Stimulated activated naive CD8-positive, alpha-beta T cell treated with anti-CD3 and anti-CD28 coated beads, Interleukin-15, Interleukin-2, amounts not matched to agents 100 ng/mL and 50 ng/mL, for 24 hours (primary cell): Measurements from ENCODE around the gene MYO9A.
"Not testable (repeated sequence)": the region's sequence is repeated elsewhere in the genome, so short reads cannot be mapped to it uniquely, and the experiment has no call there.

ENCODE experiments used
- H3K27ac Mint-ChIP-seq: one replicate; pipeline ENCODE4 v1.8.0; 2021; ENCODE audit warnings: mild to moderate bottlenecking, mixed read lengths
- H3K27me3 Mint-ChIP-seq: one replicate; pipeline ENCODE4 v1.8.0; 2021; ENCODE audit warnings: mixed read lengths
- H3K36me3 Mint-ChIP-seq: one replicate; pipeline ENCODE4 v1.8.0; 2021; ENCODE audit warnings: low read depth, mixed read lengths
- H3K4me1 Mint-ChIP-seq: one replicate; pipeline ENCODE4 v1.8.0; 2021; ENCODE audit warnings: low read depth, mixed read lengths
- H3K4me3 Mint-ChIP-seq: one replicate; pipeline ENCODE4 v1.8.0; 2021; ENCODE audit warnings: mild to moderate bottlenecking, mixed read lengths
- H3K9me3 Mint-ChIP-seq: one replicate; pipeline ENCODE4 v1.8.0; 2021; ENCODE audit warnings: mixed read lengths

Gene MYO9A

GRCh38 chr15:72082176-72082575, 35.8 kb downstream of the MYO9A start:
- Mint-ChIP-seq H3K4me1 (peaks cover 11% of the 10 kb centered on the region), H3K27me3 (no peaks in the 10 kb centered on the region), H3K9me3 (peaks cover 20% of the 10 kb centered on the region), H3K4me3 (no peak overlapping the region), H3K27ac (no peak overlapping the region), H3K36me3 (peaks cover 16% of the 10 kb centered on the region)

- Mint-ChIP-seq H3K36me3 (peaks cover 10% of the 10 kb centered on the region), H3K9me3 (peaks cover 14% of the 10 kb centered on the region), H3K27me3 (no peaks in the 10 kb centered on the region), H3K4me3 (no peak overlapping the region), H3K27ac (no peak overlapping the region), H3K4me1 (peaks cover 11% of the 10 kb centered on the region)
Observed at GRCh38 chr15:72078887-72079286, 39.1 kb downstream of the MYO9A start.

GRCh38 chr15:72077950-72078349, 40.0 kb downstream of the MYO9A start:
- Mint-ChIP-seq H3K27me3 (no peaks in the 10 kb centered on the region), H3K36me3 (peaks cover 4% of the 10 kb centered on the region), H3K4me1 (peaks cover 11% of the 10 kb centered on the region), H3K27ac (no peak overlapping the region), H3K4me3 (no peak overlapping the region), H3K9me3 (peaks cover 4% of the 10 kb centered on the region)

- H3K4me3 Mint-ChIP-seq: no peak overlapping the region
- H3K27ac Mint-ChIP-seq: no peak overlapping the region
- H3K9me3 Mint-ChIP-seq: no peaks in the 10 kb centered on the region
- H3K36me3 Mint-ChIP-seq: peaks cover 4% of the 10 kb centered on the region
- H3K4me1 Mint-ChIP-seq: peaks cover 18% of the 10 kb centered on the region
- no peaks in the 10 kb centered on the region for H3K27me3 Mint-ChIP-seq
Observed at GRCh38 chr15:72074335-72075060, 43.5 kb downstream of the MYO9A start.

GRCh38 chr15:72071448-72071825, 46.5 kb downstream of the MYO9A start:
- H3K9me3 Mint-ChIP-seq, H3K4me1 Mint-ChIP-seq, H3K4me3 Mint-ChIP-seq, H3K36me3 Mint-ChIP-seq, H3K27me3 Mint-ChIP-seq, H3K27ac Mint-ChIP-seq: not testable (repeated sequence)

GRCh38 chr15:72070817-72071447, 47.0 kb downstream of the MYO9A start:
- H3K4me3 Mint-ChIP-seq: no peak overlapping the region
- H3K9me3 Mint-ChIP-seq: no peaks in the 10 kb centered on the region
- H3K27me3 Mint-ChIP-seq: no peaks in the 10 kb centered on the region
- no peaks in the 10 kb centered on the region for H3K36me3 Mint-ChIP-seq
- peaks cover 7% of the 10 kb centered on the region for H3K4me1 Mint-ChIP-seq
- H3K27ac Mint-ChIP-seq: no peak overlapping the region

- Mint-ChIP-seq H3K27ac (no peak overlapping the region), H3K36me3 (no peaks in the 10 kb centered on the region), H3K9me3 (no peaks in the 10 kb centered on the region), H3K4me1 (peaks cover 7% of the 10 kb centered on the region), H3K4me3 (no peak overlapping the region), H3K27me3 (no peaks in the 10 kb centered on the region)
Observed at GRCh38 chr15:72068856-72069255, 49.1 kb downstream of the MYO9A start.

- no peak overlapping the region for H3K27ac Mint-ChIP-seq
- H3K36me3 Mint-ChIP-seq: peaks cover 13% of the 10 kb centered on the region
- no peak overlapping the region for H3K4me3 Mint-ChIP-seq
- H3K27me3 Mint-ChIP-seq: no peaks in the 10 kb centered on the region
- H3K9me3 Mint-ChIP-seq: peaks cover 8% of the 10 kb centered on the region
- H3K4me1 Mint-ChIP-seq: peaks cover under 1% of the 10 kb centered on the region
Observed at GRCh38 chr15:72065801-72066200, 52.1 kb downstream of the MYO9A start.

GRCh38 chr15:72063186-72063585, 54.8 kb downstream of the MYO9A start:
- peaks cover 8% of the 10 kb centered on the region for H3K9me3 Mint-ChIP-seq
- peaks cover 3% of the 10 kb centered on the region for H3K4me1 Mint-ChIP-seq
- no peak overlapping the region for H3K27ac Mint-ChIP-seq
- H3K36me3 Mint-ChIP-seq: peaks cover 13% of the 10 kb centered on the region
- no peaks in the 10 kb centered on the region for H3K27me3 Mint-ChIP-seq
- H3K4me3 Mint-ChIP-seq: no peak overlapping the region

- Mint-ChIP-seq H3K9me3 (peaks cover 8% of the 10 kb centered on the region), H3K4me3 (no peak overlapping the region), H3K36me3 (peaks cover 13% of the 10 kb centered on the region), H3K27ac (no peak overlapping the region), H3K4me1 (peaks cover 5% of the 10 kb centered on the region), H3K27me3 (no peaks in the 10 kb centered on the region)
Observed at GRCh38 chr15:72062319-72062718, 55.6 kb downstream of the MYO9A start.

- H3K36me3 Mint-ChIP-seq: peaks cover 13% of the 10 kb centered on the region
- no peak overlapping the region for H3K27ac Mint-ChIP-seq
- H3K4me3 Mint-ChIP-seq: no peak overlapping the region
- H3K27me3 Mint-ChIP-seq: no peaks in the 10 kb centered on the region
- peaks cover 6% of the 10 kb centered on the region for H3K4me1 Mint-ChIP-seq
- H3K9me3 Mint-ChIP-seq: peaks cover 8% of the 10 kb centered on the region
Observed at GRCh38 chr15:72060687-72061250, 57.2 kb downstream of the MYO9A start.

GRCh38 chr15:72058585-72058984, 59.4 kb downstream of the MYO9A start:
- Mint-ChIP-seq H3K27me3 (no peaks in the 10 kb centered on the region), H3K9me3 (peaks cover 8% of the 10 kb centered on the region), H3K4me3 (no peak overlapping the region), H3K27ac (no peak overlapping the region), H3K4me1 (peaks cover 6% of the 10 kb centered on the region), H3K36me3 (peaks cover 14% of the 10 kb centered on the region)

GRCh38 chr15:72057548-72058091, 60.3 kb downstream of the MYO9A start:
- Mint-ChIP-seq H3K4me3 (no peak overlapping the region), H3K27me3 (no peaks in the 10 kb centered on the region), H3K27ac (no peak overlapping the region), H3K36me3 (peaks cover 13% of the 10 kb centered on the region), H3K4me1 (peaks cover 6% of the 10 kb centered on the region), H3K9me3 (peaks cover 11% of the 10 kb centered on the region)

GRCh38 chr15:72056217-72056616, 61.7 kb downstream of the MYO9A start:
- not testable (repeated sequence) for H3K27ac Mint-ChIP-seq, H3K36me3 Mint-ChIP-seq, H3K27me3 Mint-ChIP-seq, H3K4me1 Mint-ChIP-seq, H3K4me3 Mint-ChIP-seq, H3K9me3 Mint-ChIP-seq

GRCh38 chr15:72053297-72053696, 64.7 kb downstream of the MYO9A start:
- H3K27ac Mint-ChIP-seq, H3K36me3 Mint-ChIP-seq, H3K4me1 Mint-ChIP-seq, H3K9me3 Mint-ChIP-seq, H3K4me3 Mint-ChIP-seq, H3K27me3 Mint-ChIP-seq: not testable (repeated sequence)
